AML-193 (cell line): ENCODE measurements around the gene CALCOCO1.
"Not testable (repeated sequence)": the region's sequence is repeated elsewhere in the genome, so short reads cannot be mapped to it uniquely, and the experiment has no call there.

Source experiments
- DNase-seq, 2 experiments: peaks; one replicate each; lab custom pipeline; 2025; lab: John Stamatoyannopoulos, UW

Gene CALCOCO1

GRCh38 chr12:53733051-53733806, 6.0 kb upstream of the CALCOCO1 start:
- no peak for DNase-seq

GRCh38 chr12:53729644-53730043, 2.4 kb upstream of the CALCOCO1 start:
- no peak for DNase-seq

- no peak for DNase-seq
Measured at GRCh38 chr12:53728206-53728605, 954 bp upstream of the CALCOCO1 start.

GRCh38 chr12:53726946-53727309, 324 bp downstream of the CALCOCO1 start:
- no peak for DNase-seq

- DNase-seq, result no peak
Measured at GRCh38 chr12:53726341-53726740, 911 bp downstream of the CALCOCO1 start.

- no peak for DNase-seq
Measured at GRCh38 chr12:53725824-53726223, 1.4 kb downstream of the CALCOCO1 start.

GRCh38 chr12:53722450-53723041, 4.7 kb downstream of the CALCOCO1 start:
- DNase-seq, result no peak

GRCh38 chr12:53720946-53721345, 6.3 kb downstream of the CALCOCO1 start:
- DNase-seq, result no peak

GRCh38 chr12:53719649-53720048, 7.6 kb downstream of the CALCOCO1 start:
- no peak for DNase-seq

- DNase-seq, result not testable (repeated sequence)
Measured at GRCh38 chr12:53718567-53718966, 8.7 kb downstream of the CALCOCO1 start.

GRCh38 chr12:53717319-53717718, 9.9 kb downstream of the CALCOCO1 start:
- no peak for DNase-seq

GRCh38 chr12:53714004-53714403, 13.2 kb downstream of the CALCOCO1 start:
- no peak for DNase-seq

- no peak for DNase-seq
Measured at GRCh38 chr12:53713516-53713915, 13.7 kb downstream of the CALCOCO1 start.

GRCh38 chr12:53712059-53712643, 15.1 kb downstream of the CALCOCO1 start:
- DNase-seq, result no peak

- DNase-seq, result no peak
Measured at GRCh38 chr12:53710091-53710490, 17.2 kb downstream of the CALCOCO1 start.

- DNase-seq, result no peak
Measured at GRCh38 chr12:53709671-53710070, 17.6 kb downstream of the CALCOCO1 start.

- no peak for DNase-seq
Measured at GRCh38 chr12:53706080-53706479, 21.2 kb downstream of the CALCOCO1 start.

GRCh38 chr12:53703756-53704155, 23.5 kb downstream of the CALCOCO1 start:
- no peak for DNase-seq

GRCh38 chr12:53701518-53702264, 25.6 kb downstream of the CALCOCO1 start:
- peak; percentile 58 for DNase-seq

- no peak for DNase-seq
Measured at GRCh38 chr12:53700567-53700966, 26.7 kb downstream of the CALCOCO1 start.

- no peak for DNase-seq
Measured at GRCh38 chr12:53699678-53700025, 27.6 kb downstream of the CALCOCO1 start.

- no peak for DNase-seq
Measured at GRCh38 chr12:53698948-53699677, 28.1 kb downstream of the CALCOCO1 start.
